Lung (tissue), 12 donors: ENCODE results near the gene UBTD2. TPM values are rescaled to one million over a fixed set of nuclear protein-coding genes. Genes with fewer than 3 reads are reported as not detected.

Source experiments
- ATAC-seq: fragments of 200-7000 bp; cut with Tn5 transposase; one replicate; pipeline ENCODE4 v1.9.1; 2020; ENCODE audit warnings: moderate number of reproducible peaks; ENCODE audit not compliant: insufficient read depth, low FRiP score
- DNase-seq, 3 donors: peaks; one replicate each; pipeline ENCODE4 v3.0.0-alpha.2; 2013 to 2017
- H3K27ac ChIP-seq, 2 donors: one replicate each; pipeline ENCODE4 v1.5.1; 2013; ENCODE audit warnings: mild to moderate bottlenecking in 2 of 2, moderate library complexity in 2 of 2, control low read depth in 1 of 2, inconsistent platforms in 1 of 2, low read depth in 1 of 2, low read length in 1 of 2
- H3K27me3 ChIP-seq, 3 donors: one replicate each; pipeline ENCODE4 v1.5.1; 2013; ENCODE audit warnings: low read length in 2 of 3; ENCODE audit not compliant: control insufficient read depth in 3 of 3, insufficient read depth in 3 of 3
- H3K36me3 ChIP-seq, 4 donors: one replicate each; pipeline ENCODE4 v1.5.1; 2013; ENCODE audit warnings: low read length in 4 of 4, mild to moderate bottlenecking in 1 of 4, moderate library complexity in 1 of 4; ENCODE audit not compliant: control insufficient read depth in 4 of 4, insufficient read depth in 4 of 4
- H3K4me1 ChIP-seq, 5 donors: one replicate each; pipeline ENCODE4 v1.5.1; 2013; ENCODE audit warnings: low read length in 5 of 5, mild to moderate bottlenecking in 2 of 5, moderate library complexity in 1 of 5; ENCODE audit not compliant: control insufficient read depth in 5 of 5, insufficient read depth in 5 of 5
- H3K4me3 ChIP-seq: one replicate; pipeline ENCODE4 v1.5.1; 2013; ENCODE audit warnings: mild to moderate bottlenecking, control low read depth, moderate library complexity
- H3K9ac ChIP-seq, 2 donors: one replicate each; pipeline ENCODE4 v1.5.1; 2013; ENCODE audit warnings: low read length in 2 of 2, control low read depth in 1 of 2; ENCODE audit not compliant: insufficient read depth in 1 of 2
- H3K9me3 ChIP-seq, 4 donors: one replicate each; pipeline ENCODE4 v1.5.1; 2013; ENCODE audit warnings: low read length in 3 of 4, mild to moderate bottlenecking in 1 of 4, moderate library complexity in 1 of 4; ENCODE audit not compliant: control insufficient read depth in 4 of 4, insufficient read depth in 3 of 4
- WGBS, 2 donors: extraction: QIAGEN DNeasy Blood & Tissue Kit; methylation state at CpG; one replicate each; pipeline ENCODE4 v1.1.7; 2013; 5-methylcytosine and 5-hydroxymethylcytosine counted together
- polyA plus RNA-seq, 2 donors: library from polyadenylated mRNA; stranded (reverse); fragments of 200-250 nt; gene quantifications; one replicate each; pipeline ENCODE4 v1.2.1, GENCODE V29; 2013
- total RNA-seq, 2 donors: library from RNA; depleted of rRNA in 1 of 2; stranded (reverse); fragments of >200 nt in 1 of 2; gene quantifications; one replicate each; pipeline ENCODE4 v1.2.1, GENCODE V29; 2014 to 2021
- TF ChIP-seq, protein P1 (sequence below): IDR thresholded peaks from 2 replicates; pipeline ENCODE4 v1.5.1; 2012; ENCODE audit warnings: mild to moderate bottlenecking; ENCODE audit errors: control extremely low read depth, extremely low read depth
- donor health status: control.
- donor health status: control.
- donor health status: Bipolar disorder and iron deficiency.
- donor health status: healthy.
- donor health status: DM: yes; HTN: yes; CAD: no.

The UBTD2 gene
- total and polyA plus RNA-seq, 4 donors = 8.1 to 53.5 (median 11.3) TPM

DNA sequence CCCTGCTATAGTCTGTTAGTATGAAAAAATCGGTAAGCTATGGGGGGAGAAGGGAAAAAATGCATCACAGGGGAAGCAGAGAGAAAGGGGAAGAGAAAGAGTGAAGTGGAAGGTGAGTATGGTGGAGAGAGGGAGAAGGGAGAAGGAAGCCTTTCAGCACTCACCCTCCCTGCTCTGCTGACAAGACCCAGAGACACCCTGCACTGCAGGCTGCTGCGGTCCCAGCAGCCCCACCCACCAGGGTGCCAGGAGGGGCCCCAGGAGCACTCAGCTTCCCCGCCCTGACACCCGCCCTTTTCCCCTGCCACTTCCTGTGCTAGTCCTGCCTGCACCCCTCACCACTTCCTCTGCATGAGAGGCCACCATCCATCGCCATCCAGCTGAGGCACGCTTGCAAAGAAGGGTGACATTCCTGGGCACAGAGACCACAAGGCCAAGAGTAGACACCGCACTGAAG lies 108.3 kb downstream of the UBTD2 start:
- Histone ChIP-seq H3K4me3 (no peak overlapping the region), H3K27ac (peak overlapping the region in 1 of 2 donors; percentile 44), H3K27me3 (no peaks in the 10 kb centered on the region), H3K36me3 (no peaks in the 10 kb centered on the region), H3K4me1 (peaks cover 0 to 29% (median 2%) of the 10 kb centered on the region in 5 donors), H3K9me3 (no peaks in the 10 kb centered on the region), H3K9ac (no peak overlapping the region)
- peak; percentile 65 for ATAC-seq
- DNase-seq = no peak
- TF ChIP-seq, protein P1, sequence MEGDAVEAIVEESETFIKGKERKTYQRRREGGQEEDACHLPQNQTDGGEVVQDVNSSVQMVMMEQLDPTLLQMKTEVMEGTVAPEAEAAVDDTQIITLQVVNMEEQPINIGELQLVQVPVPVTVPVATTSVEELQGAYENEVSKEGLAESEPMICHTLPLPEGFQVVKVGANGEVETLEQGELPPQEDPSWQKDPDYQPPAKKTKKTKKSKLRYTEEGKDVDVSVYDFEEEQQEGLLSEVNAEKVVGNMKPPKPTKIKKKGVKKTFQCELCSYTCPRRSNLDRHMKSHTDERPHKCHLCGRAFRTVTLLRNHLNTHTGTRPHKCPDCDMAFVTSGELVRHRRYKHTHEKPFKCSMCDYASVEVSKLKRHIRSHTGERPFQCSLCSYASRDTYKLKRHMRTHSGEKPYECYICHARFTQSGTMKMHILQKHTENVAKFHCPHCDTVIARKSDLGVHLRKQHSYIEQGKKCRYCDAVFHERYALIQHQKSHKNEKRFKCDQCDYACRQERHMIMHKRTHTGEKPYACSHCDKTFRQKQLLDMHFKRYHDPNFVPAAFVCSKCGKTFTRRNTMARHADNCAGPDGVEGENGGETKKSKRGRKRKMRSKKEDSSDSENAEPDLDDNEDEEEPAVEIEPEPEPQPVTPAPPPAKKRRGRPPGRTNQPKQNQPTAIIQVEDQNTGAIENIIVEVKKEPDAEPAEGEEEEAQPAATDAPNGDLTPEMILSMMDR = no peak
- WGBS, 2 donors = 15 to 36% methylated on average over 7 of the region's 7 CpGs

DNA sequence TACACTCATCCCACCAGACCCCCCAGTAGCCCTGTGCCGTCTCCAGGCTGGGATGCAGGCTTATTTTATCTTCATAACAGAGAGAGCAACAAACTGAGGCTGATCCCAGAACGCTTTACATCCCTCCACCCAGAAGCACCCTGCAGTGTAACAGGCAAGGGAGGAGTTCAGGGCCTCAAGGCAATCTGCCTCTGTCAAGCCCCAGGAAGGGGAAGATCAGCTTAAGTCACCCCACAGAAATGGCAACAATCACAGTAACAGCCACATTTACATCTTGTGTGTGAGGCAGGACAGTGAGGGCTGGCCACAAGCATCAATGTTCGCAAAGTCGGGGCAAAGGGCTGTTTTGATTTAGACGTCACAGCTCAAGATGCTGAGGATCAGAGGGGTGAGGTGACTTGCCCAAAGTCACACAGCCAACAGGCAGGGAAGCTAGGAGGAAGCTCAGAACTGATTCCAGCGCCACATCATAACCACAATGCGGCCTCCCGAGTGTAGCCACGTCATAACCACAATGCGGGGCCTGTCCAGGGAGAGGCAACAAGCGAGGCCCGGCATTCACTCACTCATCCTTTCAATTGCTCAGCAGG lies 109.9 kb downstream of the UBTD2 start:
- peaks cover 0 to 26% (median 6%) of the 10 kb centered on the region in 5 donors for H3K4me1 ChIP-seq
- WGBS, 2 donors = 46 to 75% methylated on average over 12 of the region's 12 CpGs
- DNase-seq = no peak

DNA sequence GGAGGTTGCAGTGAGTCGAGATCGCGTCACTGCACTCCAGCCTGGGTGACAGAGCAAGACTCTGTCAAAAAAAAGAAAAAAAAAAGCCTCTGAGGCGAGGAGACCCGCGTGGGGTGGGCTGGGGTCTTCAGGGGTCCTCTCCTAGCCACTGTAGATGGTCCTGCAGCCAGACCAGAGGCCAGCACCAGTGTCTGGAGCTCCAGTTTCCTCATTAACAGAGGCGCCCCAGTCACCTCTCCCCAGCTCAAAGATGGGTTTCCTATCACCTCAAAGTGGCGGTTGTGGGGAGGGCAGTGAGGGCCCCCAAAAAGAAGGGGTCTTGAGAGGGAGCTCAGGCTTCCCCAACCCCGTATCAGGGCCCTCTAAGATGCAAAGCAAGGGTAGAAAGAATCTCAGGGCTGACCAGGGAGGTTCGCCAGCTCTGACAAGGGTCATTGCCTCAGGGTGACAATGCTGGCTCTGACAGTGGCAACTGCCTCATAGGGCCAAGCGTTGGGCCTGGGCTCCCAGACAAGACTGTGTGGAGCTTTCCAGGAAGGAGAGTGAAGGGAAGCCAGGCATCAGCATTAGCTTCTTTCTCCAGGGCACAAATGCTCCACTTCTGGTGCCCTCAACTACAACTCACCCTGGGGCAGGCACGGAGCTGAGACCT lies 110.5 kb downstream of the UBTD2 start:
- WGBS, 2 donors = 77 to 86% methylated on average over 12 of the region's 12 CpGs
- ATAC-seq (no peak), DNase-seq (no peak)
- H3K27ac ChIP-seq = peak overlapping the region in 1 of 2 donors; percentile 26
- TF ChIP-seq, protein P1 = no peak
- no peak overlapping the region for H3K9ac ChIP-seq
- no peaks in the 10 kb centered on the region for H3K36me3 ChIP-seq
- peaks cover 6 to 26% (median 12%) of the 10 kb centered on the region in 5 donors for H3K4me1 ChIP-seq
- H3K27me3 ChIP-seq = no peaks in the 10 kb centered on the region
- H3K9me3 ChIP-seq = no peaks in the 10 kb centered on the region
- no peak overlapping the region for H3K4me3 ChIP-seq

More for the DNA sequence above, 109.9 kb downstream of the UBTD2 start:
- Histone ChIP-seq H3K9ac (no peak overlapping the region), H3K4me3 (no peak overlapping the region), H3K36me3 (no peaks in the 10 kb centered on the region), H3K27ac (peak overlapping the region in 1 of 2 donors; percentile 26), H3K27me3 (no peaks in the 10 kb centered on the region), H3K9me3 (no peaks in the 10 kb centered on the region)
- TF ChIP-seq, protein P1 = no peak
- ATAC-seq = no peak
